ENCODE results near the gene ZC3H10.

DNA sequence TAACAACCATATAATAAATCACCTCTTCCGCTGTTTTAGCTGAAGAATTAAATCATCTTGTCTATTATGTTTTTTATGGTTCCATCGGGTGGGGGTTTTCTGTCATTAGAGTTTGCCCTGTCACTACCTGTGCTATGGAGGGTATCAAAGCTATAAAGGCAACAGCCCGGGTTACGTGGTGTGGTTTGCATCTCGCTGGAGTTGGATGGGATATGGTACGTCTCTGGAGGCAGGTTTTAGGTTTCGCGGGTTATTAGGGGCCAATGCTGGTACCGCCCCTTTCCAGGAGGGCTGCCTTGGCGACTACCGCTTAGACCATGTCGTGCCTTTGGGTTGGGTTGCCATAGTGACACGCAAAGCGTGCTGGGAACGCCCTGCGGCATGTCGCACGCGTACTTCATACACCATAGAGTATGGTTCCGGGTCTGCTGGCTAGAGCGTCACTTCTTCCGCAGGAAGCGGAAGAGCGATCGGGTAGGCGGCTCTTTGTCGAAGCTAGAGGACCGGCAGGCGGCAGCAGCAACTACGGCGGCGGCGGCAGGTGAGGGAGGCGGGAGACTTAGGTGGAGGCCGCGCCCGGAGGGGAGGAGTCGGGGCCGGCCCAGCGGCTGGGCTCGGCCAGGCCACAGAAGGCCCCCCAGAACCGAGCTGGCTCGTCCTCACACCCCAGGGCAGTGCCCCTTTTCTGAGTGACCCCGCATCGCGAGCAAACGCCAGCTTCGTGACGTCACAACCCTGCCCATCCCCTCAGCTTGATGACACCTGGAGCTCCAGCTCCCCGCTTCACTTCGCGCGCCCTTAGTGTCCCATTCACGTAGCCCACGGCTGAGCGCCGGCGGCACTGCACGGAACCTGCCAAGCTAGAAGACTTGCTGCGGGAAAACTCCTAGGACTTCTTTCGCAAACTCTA, at the start of gene ZC3H10:
- TF ChIP-seq CEBPB (IDR thresholded peaks at IDR 0.05) = peak; percentile 37; the same call in 1 of the 2 replicates
- no peak for TF ChIP-seq REST (IDR thresholded peaks at IDR 0.05; ENCODE audit: low read depth)
- TF ChIP-seq TAF1 (IDR thresholded peaks at IDR 0.05; ENCODE audit: low read depth) = peak; percentile 86
- peak; percentile 70; the same call in 1 of the 2 replicates for TF ChIP-seq NFIC (IDR thresholded peaks at IDR 0.05)
- peak; percentile 67; the same call in 1 of the 2 replicates for TF ChIP-seq EP300 (IDR thresholded peaks at IDR 0.05; ENCODE audit: borderline replicate concordance)
- peak; percentile 70 for TF ChIP-seq EGR1 (IDR thresholded peaks at IDR 0.05)
- no peak for TF ChIP-seq FOXM1 (IDR thresholded peaks at IDR 0.05; ENCODE audit: borderline replicate concordance, low read depth)
- peak; percentile 91 for TF ChIP-seq TEAD4 (IDR thresholded peaks at IDR 0.05)
- TF ChIP-seq, protein P1, sequence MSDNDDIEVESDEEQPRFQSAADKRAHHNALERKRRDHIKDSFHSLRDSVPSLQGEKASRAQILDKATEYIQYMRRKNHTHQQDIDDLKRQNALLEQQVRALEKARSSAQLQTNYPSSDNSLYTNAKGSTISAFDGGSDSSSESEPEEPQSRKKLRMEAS (IDR thresholded peaks at IDR 0.05) = peak; percentile 97
- TF ChIP-seq RAD21 (IDR thresholded peaks at IDR 0.05; ENCODE audit: low read depth) = no peak; the same call in 1 of the 2 replicates
- TF ChIP-seq CREB1 (IDR thresholded peaks at IDR 0.05; ENCODE audit: low read depth) = peak; percentile 77
